HG03439 (cell line): ENCODE results near the gene LORICRIN.
"Not testable (repeated sequence)": the region's sequence is repeated elsewhere in the genome, so short reads cannot be mapped to it uniquely, and the experiment has no call there.

Source experiments
- ATAC-seq: cut with Tn5 transposase; IDR thresholded peaks from one replicate; pipeline ENCODE4 v1.9.1; 2021; ENCODE audit warnings: mild to moderate bottlenecking, moderate library complexity; ENCODE audit not compliant: unreplicated experiment

The LORICRIN gene

DNA sequence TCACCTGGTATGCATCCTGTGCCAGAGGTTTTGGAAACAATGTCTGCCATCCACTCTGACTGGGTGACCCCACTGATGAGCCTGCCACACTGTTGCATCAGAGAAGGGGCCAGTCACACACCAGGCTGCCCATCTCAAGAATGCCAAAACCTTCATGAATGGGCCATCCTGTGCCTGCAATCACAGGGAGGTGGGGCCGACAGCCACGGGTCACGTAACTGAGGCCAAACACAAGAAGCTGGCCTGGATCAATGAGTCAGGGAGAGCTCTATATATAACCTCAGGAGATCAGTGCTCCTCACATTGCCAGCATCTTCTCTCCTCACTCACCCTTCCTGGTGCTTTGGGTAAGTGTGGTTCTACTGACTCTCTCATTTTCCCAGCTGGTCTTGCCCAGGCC is at the start of gene LORICRIN:
TSS of gene LORICRIN (plus strand) at position 301 of the 400 bp plus-strand sequence. CDS start 1,263 bp downstream, outside the sequence.
- ATAC-seq = no peak

GRCh38 chr1:153210206-153210605 is 49.3 kb upstream of the LORICRIN start:
- ATAC-seq = no peak

GRCh38 chr1:153212201-153212600 is 47.3 kb upstream of the LORICRIN start:
- no peak for ATAC-seq

DNA sequence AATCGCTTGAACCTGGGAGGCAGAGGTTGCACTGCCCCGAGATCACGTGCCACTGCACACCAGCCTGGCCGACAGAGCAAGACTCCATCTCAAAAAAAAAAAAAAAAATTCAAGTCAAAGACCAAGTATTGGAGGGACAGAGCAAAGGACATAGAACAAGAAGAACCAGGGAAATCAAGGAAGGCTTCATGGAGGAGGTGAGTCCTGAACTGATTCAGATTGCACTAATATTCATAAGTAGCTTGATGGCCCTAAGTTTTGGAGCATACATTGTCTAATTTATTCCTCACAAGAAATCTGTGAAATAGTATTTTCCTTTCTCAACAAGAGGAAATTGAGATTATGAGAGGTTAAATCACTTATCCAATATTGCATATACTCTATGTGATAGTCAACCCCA is 46.0 kb upstream of the LORICRIN start:
- no peak for ATAC-seq

DNA sequence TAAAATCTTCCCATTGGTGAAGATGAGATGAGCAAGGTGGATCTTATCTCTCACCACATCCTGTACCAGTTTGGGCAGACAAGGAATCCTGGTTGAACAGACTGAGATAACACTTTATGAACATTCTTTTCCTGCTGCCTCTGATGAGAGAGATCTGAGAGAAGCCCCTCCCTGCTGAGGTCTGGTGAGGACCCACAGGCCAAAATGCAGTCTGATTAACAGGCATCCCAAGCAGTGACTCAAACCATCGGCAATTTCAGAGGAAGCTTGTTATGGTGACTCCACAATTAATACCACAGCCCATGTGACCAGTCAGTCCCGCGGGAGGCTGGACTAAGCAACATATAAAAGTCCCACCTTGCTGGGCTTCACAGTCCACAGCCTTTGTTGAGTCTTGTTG is 42.3 kb upstream of the LORICRIN start, which contains the start of gene PRR9:
TSS of gene PRR9 (plus strand) at position 373 of the 400 bp plus-strand sequence. CDS start 561 bp downstream, outside the sequence.
- no peak for ATAC-seq

DNA sequence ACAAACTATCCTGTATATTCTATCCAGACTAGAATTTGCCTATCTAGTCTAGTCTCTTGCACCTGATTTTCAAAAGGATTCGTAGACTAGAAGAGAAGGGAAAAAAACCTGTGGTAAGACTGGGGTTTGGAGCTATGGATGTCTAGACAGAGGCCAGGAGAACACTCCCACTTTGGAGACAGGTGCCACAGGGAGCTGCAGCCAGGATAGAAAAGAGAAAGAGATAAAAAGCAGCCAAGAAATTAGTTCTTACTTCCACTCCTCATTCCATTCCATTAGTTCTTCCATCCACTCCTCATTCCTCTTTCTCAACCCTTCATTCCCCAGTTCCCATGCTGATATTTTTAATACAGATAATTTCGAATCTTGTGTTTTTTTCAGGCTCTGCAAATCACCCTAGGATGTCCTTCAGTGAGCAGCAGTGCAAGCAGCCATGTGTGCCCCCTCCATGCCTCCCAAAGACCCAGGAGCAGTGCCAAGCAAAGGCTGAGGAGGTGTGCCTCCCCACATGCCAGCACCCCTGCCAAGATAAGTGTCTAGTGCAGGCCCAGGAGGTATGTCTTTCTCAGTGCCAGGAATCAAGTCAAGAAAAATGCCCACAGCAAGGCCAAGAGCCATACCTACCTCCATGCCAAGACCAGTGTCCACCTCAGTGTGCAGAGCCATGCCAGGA is 41.6 kb upstream of the LORICRIN start:
- no peak for ATAC-seq

GRCh38 chr1:153220606-153221303 is 38.7 kb upstream of the LORICRIN start:
- ATAC-seq = no peak

DNA sequence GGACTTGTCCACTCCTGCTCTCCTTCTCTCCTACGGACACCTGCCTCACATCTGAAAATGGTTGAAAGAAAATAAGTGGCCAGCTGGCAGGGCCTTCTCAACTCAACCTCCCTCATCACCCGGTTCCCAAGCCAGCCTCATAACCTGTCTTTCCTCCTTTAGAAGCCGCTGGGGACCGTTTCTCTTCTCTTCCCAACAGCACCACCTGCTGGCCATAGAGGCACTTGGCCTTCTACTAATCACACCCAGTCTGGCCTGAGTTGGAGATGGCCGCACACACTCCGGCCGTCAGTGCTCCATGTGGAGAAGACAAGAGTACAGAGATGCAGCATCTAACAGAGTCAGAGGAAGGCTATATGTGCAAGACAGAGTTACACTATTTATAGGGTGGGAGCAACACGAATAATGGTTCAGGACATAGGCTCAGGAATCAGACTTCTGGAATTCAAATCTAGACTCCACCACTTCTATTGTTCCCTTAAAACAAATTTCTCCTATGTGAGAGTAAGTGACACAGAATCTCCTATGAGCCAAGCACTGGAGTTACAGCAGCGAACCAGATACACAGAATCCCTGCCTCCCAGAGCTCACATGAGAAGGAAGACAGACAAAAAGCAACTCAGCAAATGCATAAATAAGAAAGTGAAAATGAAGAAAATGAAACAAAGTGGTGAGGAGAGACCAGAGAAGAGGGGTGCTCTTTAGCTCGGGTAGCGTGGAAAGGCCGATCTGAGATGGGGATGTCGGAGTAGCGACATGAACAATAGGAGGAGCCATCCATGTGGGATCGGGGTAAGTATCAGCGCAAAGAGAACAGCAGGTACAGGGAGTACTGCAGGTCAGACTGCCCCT is 36.2 kb upstream of the LORICRIN start:
- ATAC-seq = peak; percentile 85

DNA sequence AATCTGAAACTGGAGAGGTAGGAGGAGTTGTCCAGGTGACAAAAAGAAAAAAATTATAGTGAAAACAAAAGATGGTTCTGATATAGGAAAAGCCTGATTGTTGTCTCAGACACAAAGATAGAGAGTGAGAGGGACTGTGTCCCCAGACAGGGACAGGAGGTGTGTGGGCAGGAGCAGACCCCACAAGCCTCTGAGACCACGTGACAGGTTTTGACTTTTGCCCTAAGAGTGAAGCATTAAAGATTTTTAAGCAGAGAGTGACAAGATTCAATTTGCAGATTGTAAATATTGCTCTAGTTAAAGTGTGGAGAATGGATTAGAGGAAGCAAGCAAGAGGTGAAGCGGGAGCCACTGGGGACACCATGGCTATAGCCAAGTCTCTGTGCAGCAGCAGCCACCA is 31.7 kb upstream of the LORICRIN start:
- ATAC-seq = no peak

GRCh38 chr1:153228491-153228890 is 31.0 kb upstream of the LORICRIN start:
- no peak for ATAC-seq

- not testable (repeated sequence) for ATAC-seq
These were observed 30.2 kb upstream of the LORICRIN start for GRCh38 chr1:153229076-153229829.

DNA sequence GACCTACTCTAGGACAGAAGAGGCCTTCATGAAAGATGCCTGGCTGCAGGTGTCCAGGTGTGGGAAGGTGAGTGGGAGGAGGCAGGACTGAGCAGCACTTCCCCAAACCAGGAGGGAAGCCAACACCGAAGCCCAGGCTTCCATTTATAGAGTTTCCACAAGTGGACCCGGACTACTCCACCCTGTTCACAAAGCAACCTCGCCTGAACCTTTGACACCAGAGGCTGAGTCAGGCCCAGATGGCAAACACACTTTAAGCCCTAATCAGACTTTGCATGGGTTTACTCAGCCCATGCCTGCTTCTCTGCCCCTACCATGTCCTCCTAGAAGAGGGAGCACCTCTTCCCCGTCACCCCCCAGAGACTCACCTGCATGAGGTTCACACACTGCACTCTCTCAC is 28.1 kb upstream of the LORICRIN start:
- no peak for ATAC-seq

DNA sequence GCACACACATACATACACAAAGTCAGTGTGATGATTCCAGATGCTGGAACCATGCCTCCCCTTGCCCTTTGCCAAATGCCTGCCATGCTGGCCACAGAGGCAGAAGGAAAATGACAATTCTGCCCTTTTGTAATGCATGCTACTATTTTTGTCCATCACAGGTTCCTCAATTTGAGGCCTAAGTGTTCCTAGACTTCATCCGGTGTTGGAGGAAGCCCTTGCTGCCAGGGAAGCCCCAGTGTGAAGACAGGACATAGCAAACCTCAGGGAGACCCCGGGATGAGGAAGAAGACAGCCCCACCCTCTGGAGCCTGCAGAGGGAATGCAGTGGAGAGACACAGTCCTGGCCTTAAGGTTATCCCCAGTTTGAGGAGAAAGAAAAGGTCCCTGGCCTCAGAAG is 27.7 kb upstream of the LORICRIN start:
- ATAC-seq = no peak

DNA sequence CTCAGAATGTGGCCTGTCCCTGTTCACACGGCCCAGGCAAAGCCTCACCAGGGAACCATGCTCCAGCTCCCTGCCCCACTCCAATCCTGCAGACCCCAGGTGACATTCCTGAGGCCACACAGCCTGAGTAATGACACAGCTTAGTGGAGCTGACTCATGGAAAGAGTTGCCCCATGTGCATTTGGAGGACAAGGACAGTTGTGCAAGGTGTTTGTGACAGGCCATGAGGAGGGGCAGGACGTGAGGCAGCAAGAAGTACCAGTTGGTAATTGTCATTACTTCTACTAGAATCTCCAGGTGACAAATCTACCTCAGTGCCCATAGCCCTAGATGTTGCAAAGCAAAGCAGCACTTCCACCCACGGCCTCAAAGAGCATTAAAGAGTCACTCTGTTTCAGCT is 26.9 kb upstream of the LORICRIN start:
- ATAC-seq = no peak

DNA sequence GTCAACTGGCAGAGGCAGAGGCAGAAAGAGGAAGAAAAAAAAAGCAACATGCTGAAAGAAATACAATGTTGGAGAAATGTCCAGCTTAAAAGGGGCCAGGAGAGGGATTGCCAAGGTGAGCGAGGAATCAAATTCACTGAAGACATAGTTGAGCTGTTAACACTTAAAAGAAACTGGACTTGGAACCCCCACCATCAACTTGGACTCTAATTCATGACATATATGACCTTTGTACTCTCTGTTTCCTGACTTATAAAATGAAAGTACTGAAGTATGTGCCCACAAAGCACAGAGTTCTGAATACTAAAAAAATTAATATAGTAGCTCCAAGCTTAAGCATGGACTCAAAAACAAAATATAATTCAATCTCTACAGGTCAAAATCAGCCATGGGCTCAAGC is 26.0 kb upstream of the LORICRIN start:
- no peak for ATAC-seq

DNA sequence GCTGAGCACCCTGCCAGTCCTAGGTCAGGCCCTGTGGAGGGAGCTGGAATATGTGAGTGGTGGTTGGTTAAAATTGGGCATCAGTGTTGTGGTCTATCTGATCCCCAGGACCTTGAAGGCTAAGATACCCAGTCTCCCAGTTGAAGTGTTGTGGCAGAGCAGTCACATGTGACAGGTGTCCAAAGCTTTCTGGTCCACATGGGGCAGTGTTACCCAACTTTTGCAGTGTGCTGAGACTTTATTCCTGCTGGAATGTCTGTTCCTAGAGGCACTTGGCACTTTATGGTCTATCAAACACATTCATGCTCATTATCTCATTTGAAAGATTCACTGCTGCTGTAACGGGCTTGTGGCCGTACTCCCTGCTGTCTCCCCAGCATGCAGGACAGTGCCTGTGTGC is 21.0 kb upstream of the LORICRIN start:
- no peak for ATAC-seq

GRCh38 chr1:153242160-153242559 is 17.3 kb upstream of the LORICRIN start:
- no peak for ATAC-seq

GRCh38 chr1:153245466-153245865 is 14.0 kb upstream of the LORICRIN start:
- no peak for ATAC-seq

GRCh38 chr1:153246018-153246417 is 13.5 kb upstream of the LORICRIN start:
- ATAC-seq = no peak

DNA sequence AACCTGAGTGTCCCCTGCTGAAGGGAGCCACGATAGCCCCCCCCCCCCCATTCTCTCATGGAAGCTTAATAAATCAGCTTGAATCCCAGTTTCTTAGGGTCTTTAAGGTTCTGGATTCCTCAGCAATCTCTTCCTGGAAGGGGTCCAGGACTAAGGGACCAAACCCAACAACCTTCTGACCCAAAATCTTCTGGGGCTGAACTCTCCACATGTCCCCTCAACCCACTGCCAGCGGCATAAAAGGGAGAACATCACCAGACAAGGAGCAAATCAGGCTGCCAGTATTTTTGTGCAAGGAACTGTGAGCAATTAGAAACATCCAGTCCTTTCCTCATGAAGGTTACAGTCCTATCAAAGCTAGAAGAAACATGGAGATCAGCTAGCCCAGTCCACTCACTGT is 12.7 kb upstream of the LORICRIN start:
- no peak for ATAC-seq
